Ishikawa (cell line): ENCODE data around the gene TIFAB.

ENCODE experiments used
- CEBPB ChIP-seq: IDR thresholded peaks from 2 replicates; pipeline ENCODE4 v1.6.1; 2012
- RAD21 ChIP-seq: IDR thresholded peaks from 2 replicates; pipeline ENCODE4 v1.6.1; 2012; ENCODE audit warnings: low read depth
- TCF12 ChIP-seq: IDR thresholded peaks from 2 replicates; pipeline ENCODE4 v1.6.1; 2012; ENCODE audit warnings: low read depth

DNA sequence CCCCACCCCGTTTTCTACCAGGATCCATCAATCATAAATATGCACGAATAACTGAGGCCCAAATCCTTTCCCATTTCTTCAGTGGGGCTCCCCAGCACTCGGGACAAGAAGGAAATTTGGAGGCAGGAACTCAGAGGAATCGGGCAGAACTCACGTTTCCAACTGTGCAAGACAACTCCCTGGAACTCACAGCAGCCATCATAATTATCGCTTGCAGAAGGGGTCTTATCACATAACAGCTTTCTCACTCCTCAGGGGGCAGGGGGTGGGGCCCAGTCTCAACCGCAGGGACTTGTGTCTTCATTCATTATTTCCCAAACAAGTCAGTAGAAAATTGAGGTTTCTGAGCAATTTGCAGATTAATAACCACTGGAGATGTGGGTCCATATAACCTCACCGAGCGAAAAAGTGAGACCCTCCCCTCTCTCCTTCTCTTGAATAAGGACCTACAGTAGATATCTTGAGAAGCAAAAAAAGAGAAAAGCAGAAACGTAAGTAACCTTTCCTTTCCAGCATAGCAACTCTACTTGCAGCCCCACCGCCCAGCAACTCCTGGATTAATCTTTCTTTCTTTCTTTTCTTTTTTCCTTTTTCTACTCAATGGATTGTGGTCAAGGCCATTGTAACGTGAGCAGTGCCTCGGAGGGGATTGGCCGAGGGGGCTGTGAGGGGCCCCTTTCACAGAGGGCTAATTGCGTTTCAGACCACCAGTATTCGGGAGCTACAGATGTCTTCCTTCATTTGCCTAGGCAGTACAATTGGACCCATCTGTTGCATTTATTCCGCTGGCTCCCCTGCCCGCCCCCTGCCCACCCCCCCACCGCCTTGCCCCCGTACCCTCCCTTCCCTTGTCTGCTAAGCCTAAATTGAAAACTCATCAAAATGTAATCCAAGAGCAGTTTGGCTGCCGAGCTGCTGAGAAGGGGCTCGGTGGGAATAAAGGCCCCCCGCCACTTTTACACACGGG lies 24.7 kb upstream of the TIFAB start:
- no peak for TF ChIP-seq TCF12
- no peak for TF ChIP-seq RAD21
- TF ChIP-seq CEBPB: no peak
